ENCODE results near the gene COPS6.
A peak's percentile ranks its signal among the peaks of the same experiment; 100 is the strongest.

COPS6 gene

GRCh38 chr7:100081535-100082102 is 7.2 kb upstream of the COPS6 start, which contains the start of gene ZNF3 (continued):
- TF ChIP-seq ZBTB49 (tag by site-specific recombination; IDR thresholded peaks at IDR 0.05; ENCODE audit: low read depth) (no peak), ZNF792 (tag by site-specific recombination; IDR thresholded peaks at IDR 0.05) (no peak), SP7 (tag by site-specific recombination; IDR thresholded peaks at IDR 0.05) (peak; percentile 92), ZNF791 (tag by site-specific recombination; IDR thresholded peaks at IDR 0.05) (no peak), ZNF350 (tag by site-specific recombination; IDR thresholded peaks at IDR 0.05) (no peak), ZNF24 (tag by site-specific recombination; IDR thresholded peaks at IDR 0.05) (peak; percentile 92), ZNF549 (tag by site-specific recombination; IDR thresholded peaks at IDR 0.05) (no peak), GLIS1 (tag by site-specific recombination; IDR thresholded peaks at IDR 0.05) (peak; percentile 83), ZEB2 (tag by site-specific recombination; IDR thresholded peaks at IDR 0.05) (peak; percentile 100), ZNF48 (tag by site-specific recombination; IDR thresholded peaks at IDR 0.05) (no peak), WT1 (tag by site-specific recombination; IDR thresholded peaks at IDR 0.05) (no peak), ZNF561 (tag by site-specific recombination; IDR thresholded peaks at IDR 0.05; ENCODE audit: borderline replicate concordance) (peak; percentile 81; the same call in 1 of the 2 replicates), SETDB1 (IDR thresholded peaks at IDR 0.05; ENCODE audit: insufficient read length, low read length) (no peak), ZNF19 (tag by site-specific recombination; IDR thresholded peaks at IDR 0.05; ENCODE audit: low read depth) (no peak), ZNF571 (tag by site-specific recombination; IDR thresholded peaks at IDR 0.05) (no peak), ZNF292 (tag by site-specific recombination; IDR thresholded peaks at IDR 0.05; ENCODE audit: borderline replicate concordance, low read depth) (no peak), ZNF610 (tag by site-specific recombination; IDR thresholded peaks at IDR 0.05; ENCODE audit: borderline replicate concordance) (peak; percentile 86), ZNF623 (tag by site-specific recombination; IDR thresholded peaks at IDR 0.05) (no peak; the same call in 1 of the 2 replicates), ZSCAN18 (tag by site-specific recombination; IDR thresholded peaks at IDR 0.05) (0 out of 2 replicates have a peak, but pooled peaks have one; percentile 34), ZNF221 (tag by site-specific recombination; IDR thresholded peaks at IDR 0.05; ENCODE audit: borderline replicate concordance) (no peak), HIC1 (tag by site-specific recombination; IDR thresholded peaks at IDR 0.05) (peak; percentile 100), FEZF1 (tag by site-specific recombination; IDR thresholded peaks at IDR 0.05) (0 out of 2 replicates have a peak, but pooled peaks have one; percentile 14), KLF1 (tag by site-specific recombination; IDR thresholded peaks at IDR 0.05) (peak; percentile 49; the same call in 1 of the 2 replicates), ZNF629 (tag by site-specific recombination; IDR thresholded peaks at IDR 0.05) (peak; percentile 95), ZNF585B (tag by site-specific recombination; IDR thresholded peaks at IDR 0.05) (no peak), ZBTB6 (tag by site-specific recombination; IDR thresholded peaks at IDR 0.05) (peak; percentile 84), TRIM28 (IDR thresholded peaks at IDR 0.05; ENCODE audit: borderline replicate concordance, low read length) (no peak), ZNF558 (tag by site-specific recombination; IDR thresholded peaks at IDR 0.05) (0 out of 2 replicates have a peak, but pooled peaks have one; percentile 25), ZNF768 (tag by site-specific recombination; IDR thresholded peaks at IDR 0.05) (no peak), ZNF214 (tag by site-specific recombination; IDR thresholded peaks at IDR 0.05; ENCODE audit: borderline replicate concordance) (no peak), ZNF121 (tag by site-specific recombination; IDR thresholded peaks at IDR 0.05) (no peak), ZNF449 (tag by site-specific recombination; IDR thresholded peaks at IDR 0.05) (peak; percentile 25; the same call in 1 of the 2 replicates)

Data from HEK293 (cell line).